ENCODE measurements around the gene RPL7A. TPM values are rescaled to one million over a fixed set of nuclear protein-coding genes. Genes with fewer than 3 reads are reported as not detected.

The RPL7A gene
- total and polyA plus RNA-seq, 2 of the 4 experiments (the other 2 are of a cell fraction): 3,220 to 4,096 TPM

DNA sequence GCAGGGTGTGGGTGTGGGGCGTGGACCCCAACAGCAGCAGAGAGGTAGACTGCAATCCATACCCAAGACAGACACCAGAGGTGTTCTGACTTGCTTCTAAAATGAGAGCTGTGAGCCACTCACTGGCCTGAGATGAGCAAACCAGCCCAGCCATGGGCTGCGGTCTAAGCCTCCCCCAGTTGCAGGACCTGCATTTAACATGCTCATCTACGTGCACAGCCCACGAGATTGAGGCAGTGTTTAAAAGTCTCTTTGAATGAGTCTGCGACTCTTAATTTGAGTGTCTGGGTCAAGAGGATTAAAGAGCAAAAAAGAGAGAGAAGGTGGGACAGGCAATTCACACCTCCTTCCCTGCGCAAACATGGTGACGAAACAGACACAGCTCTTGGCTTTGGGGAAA is 21.9 kb downstream of the RPL7A start:
- Histone ChIP-seq H3K27me3 (ENCODE audit: control insufficient read depth, insufficient read depth, low read length) (no peaks in the 10 kb centered on the region), H3K4me3 (ENCODE audit: insufficient read depth, low read depth, low read length) (no peak overlapping the region), H3K4me2 (ENCODE audit: low read depth, low read length) (no peak overlapping the region), H3K4me1 (ENCODE audit: control insufficient read depth, insufficient read depth, low read length) (peaks cover 12% of the 10 kb centered on the region), H2BK120ac (ENCODE audit: low read depth, low read length) (no peak overlapping the region), H3K36me3 (ENCODE audit: control insufficient read depth, insufficient read depth, low read length) (peaks cover 73% of the 10 kb centered on the region), H3K23ac (ENCODE audit: low read depth, low read length) (no peak overlapping the region), H3K14ac (replicated peaks; ENCODE audit: low read depth, low read length) (no peak overlapping the region), H3K18ac (ENCODE audit: low read depth, low read length) (no peak overlapping the region), H2BK15ac (ENCODE audit: low read depth, low read length) (no peak overlapping the region), H3K9me1 (ENCODE audit: insufficient read depth, low read length) (peaks cover 32% of the 10 kb centered on the region), H2BK5ac (ENCODE audit: low read depth, low read length, poor library complexity, severe bottlenecking) (no peak overlapping the region), H3K27ac (ENCODE audit: insufficient read depth, low read length) (no peak overlapping the region), H4K5ac (ENCODE audit: low read depth, low read length) (no peak overlapping the region), H3K79me1 (ENCODE audit: low read depth in 1 of 2, low read length in 2 of 2) (peaks cover 20 to 65% of the 10 kb centered on the region in 2 experiments), H2AK9ac (replicated peaks; ENCODE audit: low read depth, low read length, poor library complexity) (no peak overlapping the region), H3K9ac (ENCODE audit: low read depth, low read length) (no peak overlapping the region), H3K9me3 (ENCODE audit: control insufficient read depth, insufficient read depth, low read length) (no peaks in the 10 kb centered on the region), H4K20me1 (ENCODE audit: insufficient read depth, low read length) (peaks cover 99% of the 10 kb centered on the region), H3K56ac (ENCODE audit: extremely low read depth, insufficient read depth, low read length) (no peak overlapping the region), H2BK20ac (ENCODE audit: low read depth, low read length) (no peak overlapping the region), H2AK5ac (ENCODE audit: low read depth, low read length) (no peak overlapping the region), H3K4ac (ENCODE audit: low read depth, low read length) (no peak overlapping the region), H4K8ac (ENCODE audit: low read depth in 2 of 2, low read length in 2 of 2) (no peak overlapping the region), H4K91ac (ENCODE audit: insufficient read depth, low read depth, low read length) (no peak overlapping the region), H2AFZ (replicated peaks; ENCODE audit: low read length, poor library complexity) (no peak overlapping the region)
- DNase-seq: no peak
- CTCF ChIA-PET: no interaction called here
- intact Hi-C loops (cut with micrococcal nuclease) (no loop called here), in situ Hi-C loops (cut with MboI; ENCODE audit: low sequenced_read_pairs) (no loop called here), dilution Hi-C loops (cut with HindIII; ENCODE audit: low sequenced_read_pairs, unreplicated experiment) (no loop called here)
- no peak for ATAC-seq (ENCODE audit: low read depth)
- WGBS, 2 experiments (ENCODE audit: extremely low coverage in 2 of 2, insufficient read length in 1 of 2): 83% methylated on average over 4 of the region's 7 CpGs; no CpG with 5 or more reads in 1 of the 2 experiments
- TF ChIP-seq, protein P1, sequence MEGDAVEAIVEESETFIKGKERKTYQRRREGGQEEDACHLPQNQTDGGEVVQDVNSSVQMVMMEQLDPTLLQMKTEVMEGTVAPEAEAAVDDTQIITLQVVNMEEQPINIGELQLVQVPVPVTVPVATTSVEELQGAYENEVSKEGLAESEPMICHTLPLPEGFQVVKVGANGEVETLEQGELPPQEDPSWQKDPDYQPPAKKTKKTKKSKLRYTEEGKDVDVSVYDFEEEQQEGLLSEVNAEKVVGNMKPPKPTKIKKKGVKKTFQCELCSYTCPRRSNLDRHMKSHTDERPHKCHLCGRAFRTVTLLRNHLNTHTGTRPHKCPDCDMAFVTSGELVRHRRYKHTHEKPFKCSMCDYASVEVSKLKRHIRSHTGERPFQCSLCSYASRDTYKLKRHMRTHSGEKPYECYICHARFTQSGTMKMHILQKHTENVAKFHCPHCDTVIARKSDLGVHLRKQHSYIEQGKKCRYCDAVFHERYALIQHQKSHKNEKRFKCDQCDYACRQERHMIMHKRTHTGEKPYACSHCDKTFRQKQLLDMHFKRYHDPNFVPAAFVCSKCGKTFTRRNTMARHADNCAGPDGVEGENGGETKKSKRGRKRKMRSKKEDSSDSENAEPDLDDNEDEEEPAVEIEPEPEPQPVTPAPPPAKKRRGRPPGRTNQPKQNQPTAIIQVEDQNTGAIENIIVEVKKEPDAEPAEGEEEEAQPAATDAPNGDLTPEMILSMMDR (conservative IDR thresholded peaks at IDR 0.05; ENCODE audit: low read depth, low read length): no peak
- TF ChIP-seq, protein P2, sequence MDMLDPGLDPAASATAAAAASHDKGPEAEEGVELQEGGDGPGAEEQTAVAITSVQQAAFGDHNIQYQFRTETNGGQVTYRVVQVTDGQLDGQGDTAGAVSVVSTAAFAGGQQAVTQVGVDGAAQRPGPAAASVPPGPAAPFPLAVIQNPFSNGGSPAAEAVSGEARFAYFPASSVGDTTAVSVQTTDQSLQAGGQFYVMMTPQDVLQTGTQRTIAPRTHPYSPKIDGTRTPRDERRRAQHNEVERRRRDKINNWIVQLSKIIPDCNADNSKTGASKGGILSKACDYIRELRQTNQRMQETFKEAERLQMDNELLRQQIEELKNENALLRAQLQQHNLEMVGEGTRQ (IDR thresholded peaks at IDR 0.05; ENCODE audit: low read depth, low read length): no peak
- TF ChIP-seq MAZ (IDR thresholded peaks at IDR 0.05; ENCODE audit: borderline replicate concordance, low read depth, low read length) (no peak), FOS (IDR thresholded peaks at IDR 0.05; ENCODE audit: low read depth, low read length) (no peak), MXI1 (IDR thresholded peaks at IDR 0.05; ENCODE audit: borderline replicate concordance, low read depth, low read length) (no peak), RFX5 (IDR thresholded peaks at IDR 0.05; ENCODE audit: low read depth, low read length) (no peak), BHLHE40 (IDR thresholded peaks at IDR 0.05; ENCODE audit: low read depth, low read length) (no peak)
- POLR2A ChIA-PET (ENCODE audit: unreplicated experiment): no interaction called here
- no TSS peak for BruUV-seq (replicated peaks)

Data from IMR-90 (cell line).